Endothelial cell of umbilical vein (primary cell): ENCODE measurements around the gene PTPN12. TPM values are rescaled to one million over a fixed set of nuclear protein-coding genes. Genes with fewer than 3 reads are reported as not detected.
"Not testable (repeated sequence)": the region's sequence is repeated elsewhere in the genome, so short reads cannot be mapped to it uniquely, and the experiment has no call there.

ENCODE experiments used
- BruUV-seq: library from RNA; stranded (reverse); fragments of 400-500 nt; replicated peaks from 2 replicates; lab custom pipeline; 2021; lab: Mats Ljungman, UMichigan
- CTCF ChIA-PET: fragments of 300-600, 350-600 bp; sonication (Branson Sonifier 250); formaldehyde crosslinking; loops from one replicate; lab custom pipeline; 2021; ENCODE audit warnings: antibody characterized with exemption, inconsistent platforms; lab: Charles Lee
- POLR2A ChIA-PET: fragments of 300-600, 350-600 bp; sonication (Branson Sonifier 250); formaldehyde crosslinking; loops from one replicate; lab custom pipeline; 2021; ENCODE audit warnings: antibody characterized with exemption, inconsistent platforms; lab: Charles Lee
- DNase-seq: peaks from one replicate; pipeline ENCODE4 v3.0.0-alpha.2; 2011; ENCODE audit warnings: low read depth, low spot score
- FAIRE-seq: peaks from 2 replicates; lab custom pipeline; 2011; peaks lifted over from hg19 to GRCh38; lab: Jason Lieb, UNC
- H2AFZ ChIP-seq: 2 replicates; pipeline ENCODE4 v1.6.0; 2012; ENCODE audit warnings: low read depth, low read length, control low read depth, inconsistent platforms
- H3K27ac ChIP-seq: 2 replicates; pipeline ENCODE4 v1.5.1; 2011; ENCODE audit warnings: low read depth, mild to moderate bottlenecking, control low read depth, low read length, moderate library complexity; ENCODE audit not compliant: insufficient read depth
- H3K27me3 ChIP-seq, 2 experiments: 2 replicates each; pipeline versions ENCODE4 v1.6.0 to v1.6.1; 2011; ENCODE audit warnings: low read length in 2 of 2, mixed read lengths in 1 of 2; ENCODE audit not compliant: control insufficient read depth in 2 of 2, insufficient read depth in 2 of 2
- H3K36me3 ChIP-seq, 2 experiments: 2 replicates in 1 of 2; 3 replicates in 1 of 2; pipeline ENCODE4 v1.5.1; 2011; ENCODE audit warnings: low read length in 2 of 2, mild to moderate bottlenecking in 1 of 2, moderate library complexity in 1 of 2; ENCODE audit not compliant: control insufficient read depth in 2 of 2, insufficient read depth in 2 of 2; ENCODE audit errors: extremely low read depth in 1 of 2
- H3K4me1 ChIP-seq: 3 replicates; pipeline ENCODE4 v1.5.1; 2011; ENCODE audit warnings: mild to moderate bottlenecking, low read length; ENCODE audit not compliant: control insufficient read depth, insufficient read depth; ENCODE audit errors: extremely low read depth
- H3K4me2 ChIP-seq: 2 replicates; pipeline ENCODE4 v1.6.1; 2011; ENCODE audit warnings: low read length, control low read depth, mixed read lengths; ENCODE audit not compliant: insufficient read depth
- H3K4me3 ChIP-seq, 3 experiments: fragments of 200-600 bp in 1 of 3; sonication (generic), shearing (Covaris generic) in 1 of 3; replicated peaks in 1 of 3; 2 replicates each; pipeline ENCODE4 v1.5.1; 2011 to 2016; ENCODE audit warnings: control low read depth in 3 of 3, low read length in 3 of 3, mild to moderate bottlenecking in 2 of 3, inconsistent platforms in 1 of 3, low read depth in 1 of 3, moderate library complexity in 1 of 3; ENCODE audit not compliant: insufficient read depth in 1 of 3
- H3K79me2 ChIP-seq: 2 replicates; pipeline ENCODE4 v1.6.0; 2012; ENCODE audit warnings: low read length, inconsistent platforms; ENCODE audit not compliant: control insufficient read depth, insufficient read depth
- H3K9ac ChIP-seq: replicated peaks from 2 replicates; pipeline ENCODE3; 2011; ENCODE audit warnings: low read length, control low read depth; ENCODE audit not compliant: insufficient read depth; ENCODE audit errors: extremely low read depth
- H3K9me1 ChIP-seq: replicated peaks from 3 replicates; pipeline ENCODE4 v1.6.0; 2011; ENCODE audit warnings: mild to moderate bottlenecking, low read length; ENCODE audit not compliant: control insufficient read depth, insufficient read depth; ENCODE audit errors: extremely low read depth
- H3K9me3 ChIP-seq: replicated peaks from 2 replicates; pipeline ENCODE4 v1.5.1; 2012; ENCODE audit warnings: low read length, inconsistent platforms; ENCODE audit not compliant: control insufficient read depth, insufficient read depth
- H4K20me1 ChIP-seq: replicated peaks from 2 replicates; pipeline ENCODE3; 2011; ENCODE audit warnings: mild to moderate bottlenecking, low read length; ENCODE audit not compliant: control insufficient read depth, insufficient read depth; ENCODE audit errors: extremely low read depth
- CTCF ChIP-seq, 2 donors: IDR thresholded peaks; 1 replicate in 1 of 2; 2 replicates in 1 of 2; pipeline ENCODE4 v1.5.1; 2011; ENCODE audit warnings: low read length in 2 of 2, mild to moderate bottlenecking in 2 of 2, moderate library complexity in 2 of 2, control low read depth in 1 of 2, inconsistent platforms in 1 of 2, low read depth in 1 of 2; ENCODE audit not compliant: insufficient read depth in 1 of 2; ENCODE audit errors: extremely low read depth in 1 of 2
- EZH2 ChIP-seq: IDR thresholded peaks from 2 replicates; pipeline ENCODE4 v1.6.1; 2012; ENCODE audit warnings: borderline replicate concordance, low read depth, mild to moderate bottlenecking, moderate library complexity, low read length, inconsistent platforms; ENCODE audit not compliant: severe bottlenecking
- FOS ChIP-seq: IDR thresholded peaks from 2 replicates; pipeline ENCODE4 v1.6.1; 2011; ENCODE audit warnings: mild to moderate bottlenecking, low read length, moderate library complexity, borderline replicate concordance; ENCODE audit not compliant: insufficient read depth
- GATA2 ChIP-seq: IDR thresholded peaks from 2 replicates; pipeline ENCODE4 v1.7.0; 2011; ENCODE audit warnings: low read depth, mild to moderate bottlenecking, moderate library complexity, mixed read lengths, low read length; ENCODE audit not compliant: insufficient read length, insufficient read depth
- JUN ChIP-seq: IDR thresholded peaks from 2 replicates; pipeline ENCODE4 v1.6.1; 2011; ENCODE audit warnings: borderline replicate concordance, low read depth; ENCODE audit not compliant: insufficient read length, insufficient read depth
- MAX ChIP-seq: IDR thresholded peaks from 2 replicates; pipeline ENCODE4 v1.6.1; 2011; ENCODE audit not compliant: insufficient read depth, insufficient read length
- MYC ChIP-seq: IDR thresholded peaks from one replicate; pipeline ENCODE4 v1.6.1; 2011; ENCODE audit warnings: mild to moderate bottlenecking, low read depth, low read length
- POLR2A ChIP-seq: IDR thresholded peaks from 2 replicates; pipeline ENCODE4 v1.6.1; 2012; ENCODE audit warnings: low read depth, mild to moderate bottlenecking, control low read depth, low read length
- POLR2AphosphoS5 ChIP-seq: IDR thresholded peaks from 2 replicates; pipeline ENCODE4 v1.6.1; 2012; ENCODE audit warnings: low read depth, mild to moderate bottlenecking, control low read depth, low read length, moderate library complexity; ENCODE audit not compliant: insufficient read depth
- dilution Hi-C: fragments of 300-500 bp; cut with MboI; formaldehyde crosslinking; loops from one replicate; pipeline ENCODE4 v1.15.0; 2019; ENCODE audit warnings: low sequenced_read_pairs; ENCODE audit not compliant: extremely low pct_ligation_motif_present
- intact Hi-C: fragments of 100-400 bp; cut with micrococcal nuclease; formaldehyde crosslinking; loops from one replicate; pipeline ENCODE4 v1.10.0; 2022
- polyA plus RNA-seq, 4 experiments: library from polyadenylated mRNA; depleted of rRNA in 3 of 4; stranded (reverse) in 3 of 4; unstranded in 1 of 4; fragments of >200 nt; gene quantifications; 2 replicates each; pipeline versions ENCODE4 v1.2.1 to v1.2.3, GENCODE V29; 2011 to 2012; ENCODE audit warnings: missing spikeins in 1 of 4
- total RNA-seq: library from RNA; stranded (reverse); gene quantifications from 2 replicates; pipeline ENCODE4 v1.2.3, GENCODE V29; 2021

The PTPN12 gene
- total and polyA plus RNA-seq, 2 donors (not counting 3 experiments of a cell fraction or from before 2014, with no cell fraction given), result 30.6 to 137 TPM

DNA sequence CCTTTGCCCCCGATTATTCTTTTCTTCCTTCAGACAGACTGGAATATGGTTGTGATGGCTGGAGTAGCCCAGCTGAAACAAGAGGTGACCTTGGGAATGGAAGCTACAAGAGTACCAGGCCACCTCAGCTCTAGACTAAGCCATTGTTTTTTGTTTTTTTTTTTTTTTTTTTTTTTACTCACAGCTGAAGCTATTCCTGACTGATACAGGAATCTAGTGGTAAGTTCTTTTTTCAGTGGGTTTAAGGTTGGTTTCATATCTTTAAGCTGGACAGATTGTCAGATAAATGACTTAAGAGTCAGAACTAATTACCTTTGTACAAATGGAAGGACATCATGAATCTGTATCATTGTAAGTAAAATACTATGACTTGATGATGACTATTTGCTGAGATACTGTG, 30.2 kb upstream of the PTPN12 start:
- no peak overlapping the region for H3K4me2 ChIP-seq
- intact Hi-C loops, result no loop called here

DNA sequence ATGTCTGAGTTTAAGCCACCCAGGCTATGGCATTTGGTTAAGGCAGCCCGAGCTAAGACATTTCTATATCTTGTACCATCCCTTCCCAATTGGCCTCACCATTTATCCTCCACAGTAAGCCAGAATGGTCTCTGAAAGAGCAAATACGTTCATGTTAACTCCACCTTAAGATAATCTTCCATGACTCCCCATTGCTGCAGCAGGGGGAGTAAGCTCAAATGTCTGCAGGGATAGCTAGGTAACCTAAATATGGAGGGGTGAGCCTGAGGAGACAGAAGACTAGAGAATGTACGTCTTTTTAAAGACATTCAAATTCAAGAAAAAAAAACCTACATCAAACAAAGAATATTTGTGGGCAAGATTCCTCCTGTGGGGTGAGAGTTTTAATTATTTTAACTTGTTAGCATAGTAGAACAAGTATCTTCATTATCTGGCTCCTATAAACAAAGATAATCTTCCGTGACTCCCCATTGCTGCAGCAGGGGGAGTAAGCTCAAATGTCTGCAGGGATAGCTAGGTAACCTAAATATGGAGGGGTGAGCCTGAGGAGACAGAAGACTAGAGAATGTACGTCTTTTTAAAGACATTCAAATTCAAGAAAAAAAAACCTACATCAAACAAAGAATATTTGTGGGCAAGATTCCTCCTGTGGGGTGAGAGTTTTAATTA, 24.0 kb upstream of the PTPN12 start:
- intact Hi-C loops, H3K4me2 ChIP-seq, H3K79me2 ChIP-seq, dilution Hi-C loops, H3K36me3 ChIP-seq, H2AFZ ChIP-seq, H3K27me3 ChIP-seq, POLR2A ChIA-PET, H3K27ac ChIP-seq, H3K9ac ChIP-seq, H3K9me3 ChIP-seq, H3K4me3 ChIP-seq, H3K9me1 ChIP-seq, DNase-seq, BruUV-seq, H3K4me1 ChIP-seq, H4K20me1 ChIP-seq: not testable (repeated sequence)
- CTCF ChIA-PET, result interaction anchor here (1.0 to 1.5 kb wide), 3 partner anchors 10 to 111 kb away, joined by 3 read pairs; no protein-coding TSS in a partner anchor
- FAIRE-seq, result peak; percentile 49

More for the DNA sequence above, 30.2 kb upstream of the PTPN12 start:
- no peaks in the 10 kb centered on the region for H3K27me3 ChIP-seq
- no peaks in the 10 kb centered on the region for H3K4me1 ChIP-seq
- POLR2A ChIA-PET, result no interaction called here
- no peak overlapping the region for H3K4me3 ChIP-seq
- H3K9me3 ChIP-seq, result no peaks in the 10 kb centered on the region
- H3K9me1 ChIP-seq, result no peaks in the 10 kb centered on the region
- no peaks in the 10 kb centered on the region for H3K79me2 ChIP-seq
- no peaks in the 10 kb centered on the region for H4K20me1 ChIP-seq
- H2AFZ ChIP-seq, result no peak overlapping the region
- no peak for DNase-seq
- BruUV-seq, result no TSS peak
- H3K27ac ChIP-seq, result no peak overlapping the region
- CTCF ChIA-PET, result interaction anchor here (1.1 kb wide), 1 partner anchor 44 kb away, joined by 3 read pairs; no protein-coding TSS in a partner anchor
- H3K36me3 ChIP-seq, result no peaks in the 10 kb centered on the region
- dilution Hi-C loops, result no loop called here
- TF ChIP-seq CTCF (IDR thresholded peaks at IDR 0.05; ENCODE audit: extremely low read depth in 1 of 2, insufficient read depth in 1 of 2, low read depth in 1 of 2, low read length in 2 of 2), result no peak
- no peak for TF ChIP-seq POLR2A
- no peak for TF ChIP-seq JUN
- TF ChIP-seq FOS, result no peak
- TF ChIP-seq MAX, result no peak
- no peak for TF ChIP-seq POLR2AphosphoS5
- TF ChIP-seq EZH2, result no peak
- TF ChIP-seq GATA2, result no peak
- no peak for TF ChIP-seq MYC
- no peak for FAIRE-seq
- no peak overlapping the region for H3K9ac ChIP-seq
